Tibial artery (tissue), 4 donors: ENCODE results near the gene TMEM203.
A peak's percentile ranks its signal among the peaks of the same experiment; 100 is the strongest.

ENCODE experiments used
- DNase-seq, 2 donors: peaks; one replicate each; pipeline ENCODE4 v3.0.0-alpha.2; 2019
- H3K27ac ChIP-seq, 2 donors: fragments of 200-600 bp; sonication (generic) in 1 of 2; 1 replicate in 1 of 2; 2 replicates in 1 of 2; pipeline ENCODE4 v1.5.1; 2018 to 2019; ENCODE audit warnings: mild to moderate bottlenecking in 1 of 2
- H3K27me3 ChIP-seq, 2 donors: fragments of 200-600 bp; sonication (generic) in 1 of 2; one replicate each; pipeline versions ENCODE4 v1.5.1 to v1.6.0; 2016 to 2019
- H3K36me3 ChIP-seq, 3 donors: fragments of 200-600 bp; sonication (generic) in 2 of 3; one replicate each; pipeline ENCODE4 v1.5.1; 2016 to 2019; ENCODE audit warnings: mild to moderate bottlenecking in 2 of 3
- H3K4me1 ChIP-seq, 4 donors: fragments of 200-600 bp; sonication (generic) in 2 of 4; 1 replicate in 3 of 4; 2 replicates in 1 of 4; pipeline ENCODE4 v1.5.1; 2016 to 2019
- H3K4me3 ChIP-seq, 2 donors: fragments of 200-600 bp; sonication (generic) in 1 of 2; 1 replicate in 1 of 2; 2 replicates in 1 of 2; pipeline ENCODE4 v1.5.1; 2018 to 2019; ENCODE audit warnings: mild to moderate bottlenecking in 2 of 2
- H3K9me3 ChIP-seq, 3 donors: fragments of 200-600 bp; sonication (generic) in 1 of 3; one replicate each; pipeline ENCODE4 v1.5.1; 2016 to 2019
- CTCF ChIP-seq, 2 experiments: fragments of 200-600 bp in 1 of 2; fragments of 450-650 bp in 1 of 2; IDR thresholded peaks; one replicate each; pipeline ENCODE4 v1.5.1; 2017 to 2019; ENCODE audit warnings: antibody characterized with exemption in 2 of 2, mild to moderate bottlenecking in 1 of 2, moderate library complexity in 1 of 2
- intact Hi-C: fragments of 100-400 bp; cut with DNase I; formaldehyde crosslinking; loops from one replicate; pipeline ENCODE4 v1.15.0; 2023; ENCODE audit warnings: low total_unique reads

TMEM203 gene

GRCh38 chr9:137236936-137237421 lies 31.5 kb upstream of the TMEM203 start:
- peaks cover 0 to 42% (median 17%) of the 10 kb centered on the region in 4 donors for H3K4me1 ChIP-seq
- H3K9me3 ChIP-seq: no peaks in the 10 kb centered on the region
- H3K4me3 ChIP-seq: no peak overlapping the region
- H3K27me3 ChIP-seq: peaks cover 0 to 43% of the 10 kb centered on the region in 2 donors
- intact Hi-C loops: no loop called here
- no peak for DNase-seq
- peaks cover 0 to 3% (median 1%) of the 10 kb centered on the region in 3 donors for H3K36me3 ChIP-seq
- no peak for TF ChIP-seq CTCF (IDR thresholded peaks at IDR 0.05)
- no peak overlapping the region for H3K27ac ChIP-seq

DNA sequence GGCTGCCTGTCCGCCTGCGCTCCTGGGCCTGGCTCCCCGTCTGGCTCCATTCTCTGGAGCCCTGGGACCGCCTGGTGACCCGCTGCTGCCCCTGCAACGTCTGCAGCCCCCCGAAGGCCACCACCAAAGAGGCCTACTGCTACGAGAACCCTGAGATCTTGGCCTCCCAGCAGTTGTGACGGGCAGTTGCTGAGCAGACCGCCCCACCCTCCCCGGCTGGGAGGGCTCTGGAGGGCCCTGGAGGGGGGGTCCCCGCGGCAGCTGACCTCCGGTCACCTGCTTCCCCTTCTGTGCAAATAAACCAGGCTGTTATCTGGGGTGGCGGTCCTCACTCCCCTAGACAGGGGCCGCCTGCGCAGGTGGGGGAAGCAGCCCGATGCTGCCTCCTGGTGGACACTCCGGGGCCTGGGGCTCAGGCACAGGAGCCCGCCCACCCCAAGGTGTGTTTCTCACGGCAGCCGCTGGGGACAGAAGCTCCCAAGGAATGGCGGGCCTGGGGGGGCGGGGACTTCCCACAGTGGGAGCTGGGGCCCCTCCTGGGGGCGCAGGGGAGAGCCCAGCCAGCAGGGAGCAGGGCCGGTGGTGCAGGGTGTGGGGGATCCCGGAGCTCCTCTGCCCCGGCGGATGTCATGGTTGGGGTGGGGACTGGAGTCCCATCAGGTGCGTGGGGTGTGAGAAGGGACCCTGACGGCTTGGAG lies 30.9 kb upstream of the TMEM203 start:
- no peaks in the 10 kb centered on the region for H3K9me3 ChIP-seq
- DNase-seq: peak; percentile 73 to 86
- peaks cover 0 to 38% (median 15%) of the 10 kb centered on the region in 4 donors for H3K4me1 ChIP-seq
- TF ChIP-seq CTCF (IDR thresholded peaks at IDR 0.05): peak; percentile 95 to 96
- H3K36me3 ChIP-seq: no peaks in the 10 kb centered on the region
- intact Hi-C loops: no loop called here
- H3K27me3 ChIP-seq: peaks cover 0 to 49% of the 10 kb centered on the region in 2 donors
- H3K4me3 ChIP-seq: no peak overlapping the region
- H3K27ac ChIP-seq: no peak overlapping the region

GRCh38 chr9:137235424-137236237 lies 30.2 kb upstream of the TMEM203 start:
- Histone ChIP-seq H3K4me3 (no peak overlapping the region), H3K4me1 (peaks cover 0 to 38% (median 15%) of the 10 kb centered on the region in 4 donors), H3K27ac (no peak overlapping the region), H3K9me3 (no peaks in the 10 kb centered on the region), H3K27me3 (peaks cover 0 to 57% of the 10 kb centered on the region in 2 donors), H3K36me3 (no peaks in the 10 kb centered on the region)
- DNase-seq: no peak
- no peak for TF ChIP-seq CTCF (IDR thresholded peaks at IDR 0.05)
- intact Hi-C loops: no loop called here

DNA sequence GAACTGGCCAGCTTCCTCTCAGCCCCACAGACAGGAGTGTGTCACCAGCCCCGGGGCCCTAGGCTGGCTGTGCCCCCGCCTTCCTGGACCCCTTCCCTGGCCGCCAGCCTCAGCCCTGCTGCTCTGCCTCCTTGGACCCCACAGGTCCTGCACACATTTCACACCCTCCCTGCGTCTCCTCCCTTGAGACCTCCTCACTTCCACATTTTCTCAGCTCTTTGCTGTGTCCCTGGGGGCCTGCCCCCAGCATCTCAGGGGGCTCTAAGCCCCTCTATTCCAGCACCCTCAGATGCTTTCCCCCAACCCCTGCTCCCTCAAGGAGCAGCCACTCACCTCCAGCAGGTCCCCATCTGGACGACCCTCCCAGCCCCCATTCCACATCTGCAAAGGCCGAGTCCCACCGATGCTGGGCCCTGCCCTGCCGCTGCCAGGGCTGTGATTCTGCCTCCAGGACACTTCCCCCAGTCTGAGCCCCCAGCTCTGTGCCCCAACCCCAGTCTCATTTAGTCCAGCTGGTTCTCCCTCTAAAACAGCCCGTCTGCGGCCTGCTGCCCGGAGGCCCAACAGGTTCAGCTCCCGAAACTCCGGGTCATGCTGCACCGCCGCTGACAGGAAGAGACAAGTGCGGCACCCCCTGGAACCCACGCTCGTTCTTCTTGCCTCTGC lies 29.4 kb upstream of the TMEM203 start:
- no peak overlapping the region for H3K4me3 ChIP-seq
- H3K27ac ChIP-seq: no peak overlapping the region
- no peaks in the 10 kb centered on the region for H3K9me3 ChIP-seq
- intact Hi-C loops: no loop called here
- TF ChIP-seq CTCF (IDR thresholded peaks at IDR 0.05): no peak
- DNase-seq: no peak
- peaks cover 0 to 64% of the 10 kb centered on the region in 2 donors for H3K27me3 ChIP-seq
- peaks cover 0 to 37% (median 13%) of the 10 kb centered on the region in 4 donors for H3K4me1 ChIP-seq
- no peaks in the 10 kb centered on the region for H3K36me3 ChIP-seq

DNA sequence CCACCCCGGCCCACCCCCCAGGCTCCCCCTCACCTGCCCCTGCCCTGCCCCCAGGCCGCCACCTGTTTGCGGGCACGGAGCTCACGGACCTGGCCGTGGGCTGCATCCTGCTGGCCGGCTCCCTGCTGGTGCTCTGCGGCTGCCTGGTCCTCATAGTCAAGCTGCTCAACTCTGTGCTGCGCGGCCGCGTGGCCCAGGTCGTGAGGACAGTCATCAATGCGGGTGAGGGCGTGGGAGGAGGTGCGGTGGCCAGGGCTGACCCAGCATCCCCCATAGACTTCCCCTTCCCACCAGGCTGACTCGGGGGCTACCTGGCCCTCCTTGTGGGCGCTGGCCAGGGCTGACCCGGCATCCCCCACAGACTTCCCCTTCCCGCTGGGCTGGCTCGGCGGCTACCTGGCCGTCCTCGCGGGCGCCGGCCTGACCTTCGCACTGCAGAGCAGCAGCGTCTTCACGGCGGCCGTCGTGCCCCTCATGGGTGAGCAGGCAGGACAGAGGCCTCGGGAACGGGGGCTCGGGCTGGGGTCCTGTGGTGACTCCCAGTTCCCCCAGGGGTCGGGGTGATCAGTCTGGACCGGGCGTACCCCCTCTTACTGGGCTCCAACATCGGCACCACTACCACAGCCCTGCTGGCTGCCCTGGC lies 28.7 kb upstream of the TMEM203 start:
- no peaks in the 10 kb centered on the region for H3K9me3 ChIP-seq
- no peak overlapping the region for H3K27ac ChIP-seq
- no peaks in the 10 kb centered on the region for H3K36me3 ChIP-seq
- peaks cover 0 to 71% of the 10 kb centered on the region in 2 donors for H3K27me3 ChIP-seq
- H3K4me3 ChIP-seq: no peak overlapping the region
- DNase-seq: no peak
- intact Hi-C loops: no loop called here
- TF ChIP-seq CTCF (IDR thresholded peaks at IDR 0.05): no peak
- H3K4me1 ChIP-seq: peaks cover 0 to 33% (median 11%) of the 10 kb centered on the region in 4 donors
